B cell (primary cell): ENCODE data around the gene CDKAL1.

Experiments used
- CTCF ChIP-seq: fragments of 200-600 bp; IDR thresholded peaks from one replicate; pipeline ENCODE4 v1.8.0; 2022; ENCODE audit warnings: antibody characterized with exemption, mild to moderate bottlenecking
- EZH2 ChIP-seq: IDR thresholded peaks from 2 replicates; pipeline ENCODE4 v1.6.1; 2012; ENCODE audit warnings: borderline replicate concordance, low read depth, mild to moderate bottlenecking, moderate library complexity, low read length; ENCODE audit not compliant: insufficient read depth, poor library complexity, severe bottlenecking

GRCh38 chr6:21225912-21226311 lies 691.7 kb downstream of the CDKAL1 start:
- TF ChIP-seq CTCF (no peak), EZH2 (no peak)
